ACHN (cell line): Measurements from ENCODE around the gene NEMP1.

Source experiments
- DNase-seq: peaks from one replicate; pipeline ENCODE4 v3.0.0-alpha.2; 2015
- in situ Hi-C: cut with HindIII; loops from 2 replicates; pipeline ENCODE4 v1.10.0; 2017; ENCODE audit warnings: low sequenced_read_pairs, low pct_ligation_motif_present, low pct_unique_long_range_greater_than_20kb

NEMP1 gene

DNA sequence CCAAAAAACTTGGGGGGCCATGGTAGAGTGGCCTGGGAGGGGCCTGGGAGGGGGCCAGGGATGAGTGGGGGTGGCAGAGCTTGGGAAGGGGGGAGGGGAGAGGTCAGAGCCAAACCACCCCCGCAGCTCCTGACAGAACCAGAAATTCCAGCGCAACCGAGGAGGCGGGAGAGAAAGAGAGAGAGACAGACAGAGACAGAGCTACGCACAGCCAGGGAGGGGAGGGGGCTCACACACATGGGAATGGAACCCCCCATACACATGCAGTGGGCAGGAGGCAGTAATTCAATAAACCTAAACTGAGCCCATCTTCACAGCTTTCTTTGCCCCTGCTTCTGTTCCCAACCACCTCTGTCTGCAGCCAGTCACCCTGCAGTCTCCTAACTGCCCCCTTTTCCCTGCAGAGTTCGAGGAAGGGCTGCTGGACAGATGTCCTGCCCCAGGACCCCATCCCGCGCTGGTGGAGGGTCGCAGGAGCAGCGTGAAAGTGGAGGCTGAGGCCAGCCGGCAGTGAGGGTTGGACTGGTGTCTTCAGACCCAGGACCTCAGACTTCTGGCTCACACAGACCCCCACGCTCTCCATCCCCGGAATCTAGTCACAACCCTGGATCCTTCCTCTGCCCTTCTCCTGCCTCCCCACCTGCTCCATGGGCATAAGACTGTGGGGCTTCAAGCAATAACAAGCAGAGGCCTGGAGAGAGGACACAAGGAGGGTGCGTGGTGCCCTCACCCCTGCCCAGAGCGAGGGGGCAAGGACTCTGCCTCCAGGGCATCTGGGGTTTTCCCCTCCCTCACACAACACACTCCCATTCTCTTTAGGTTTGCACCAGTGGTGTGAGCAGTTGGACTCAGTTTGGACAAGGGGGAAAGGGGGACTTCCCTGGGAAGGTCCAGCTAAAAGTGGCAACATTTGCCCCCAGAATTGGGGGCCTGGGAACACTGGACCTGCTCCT lies 15.9 kb upstream of the NEMP1 start:
- DNase-seq = no peak
- in situ Hi-C loops = no loop called here

DNA sequence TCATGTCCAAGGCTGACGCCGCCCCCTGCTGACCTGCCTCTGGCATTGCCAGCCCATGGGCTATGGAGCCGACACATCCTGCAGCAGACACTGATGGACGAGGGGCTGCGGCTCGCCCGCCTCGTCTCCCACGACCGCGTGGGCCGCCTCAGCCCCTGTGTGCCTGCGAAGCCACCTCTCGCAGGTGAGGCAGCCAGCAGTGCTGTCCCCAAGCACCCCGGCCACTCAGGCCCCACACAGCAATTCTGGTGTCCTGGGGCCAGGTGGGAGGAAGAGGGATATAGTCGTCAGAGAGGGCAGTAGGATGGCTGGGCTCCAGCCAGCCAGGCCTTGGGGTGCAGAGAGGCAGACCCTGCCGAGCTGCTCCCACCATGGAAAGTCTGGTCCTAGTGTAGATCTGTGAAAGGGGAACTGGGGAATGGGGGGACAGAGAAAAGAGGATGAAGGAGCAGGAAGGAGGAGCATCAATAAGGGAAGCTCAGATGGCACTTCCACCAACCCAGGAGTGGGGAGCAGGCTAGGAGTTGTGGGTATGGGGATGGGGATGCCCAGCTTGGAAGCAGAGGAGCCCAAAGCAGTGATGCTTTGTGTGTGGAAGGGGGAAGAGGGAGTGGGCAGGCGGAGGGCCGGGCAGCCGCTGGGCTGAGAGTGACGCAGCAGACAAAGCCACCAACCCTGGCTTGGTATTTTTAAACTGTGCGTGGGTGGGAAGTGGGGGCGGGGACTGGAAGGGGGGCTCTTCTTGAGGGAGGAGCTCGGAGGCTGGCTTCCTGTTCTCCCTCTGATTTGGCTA lies 15.0 kb upstream of the NEMP1 start:
- in situ Hi-C loops = no loop called here
- DNase-seq = peak; percentile 67

DNA sequence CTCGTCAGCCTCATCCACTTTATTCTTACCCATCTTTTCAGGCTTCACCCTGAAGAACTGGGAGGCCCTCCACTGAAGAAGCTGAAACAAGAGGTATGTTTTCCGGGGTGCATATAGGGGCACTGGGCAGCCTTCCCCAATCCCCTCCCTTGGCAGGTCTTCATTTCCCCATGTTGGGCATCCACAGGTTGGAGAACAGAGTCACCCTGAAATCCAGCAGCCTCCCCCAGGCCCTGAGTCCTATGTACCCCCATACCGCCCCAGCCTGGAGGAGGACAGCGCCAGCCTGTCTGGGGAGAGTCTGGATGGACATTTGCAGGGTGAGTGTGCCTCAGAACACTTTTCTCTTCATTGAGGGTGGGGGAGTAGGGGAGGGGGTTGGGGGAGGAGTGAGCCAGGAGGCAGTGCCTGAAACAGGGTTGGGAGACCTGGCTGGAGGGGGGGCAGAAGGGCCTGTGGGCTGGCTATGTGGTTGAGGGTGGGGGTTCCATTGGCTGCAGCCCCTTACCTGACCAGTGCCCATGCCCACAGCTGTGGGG lies 14.4 kb upstream of the NEMP1 start:
- in situ Hi-C loops = no loop called here
- DNase-seq = no peak

DNA sequence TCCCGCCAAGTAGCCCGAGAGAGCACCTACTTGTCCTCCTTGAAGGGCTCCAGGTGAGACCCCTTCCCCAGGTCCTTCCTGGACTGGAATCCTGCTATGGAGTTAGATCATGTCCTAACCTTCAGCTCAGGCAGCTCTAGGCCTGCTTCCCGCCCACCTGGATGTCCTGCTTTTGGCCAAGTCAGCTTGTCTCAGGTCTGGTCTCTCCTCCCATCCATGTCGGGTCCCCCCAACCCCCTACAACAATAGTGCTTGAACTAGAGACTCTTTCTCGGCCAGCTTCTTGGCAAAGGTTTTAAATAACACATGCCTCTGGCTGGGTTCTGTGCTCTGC lies 13.9 kb upstream of the NEMP1 start:
- in situ Hi-C loops = no loop called here

DNA sequence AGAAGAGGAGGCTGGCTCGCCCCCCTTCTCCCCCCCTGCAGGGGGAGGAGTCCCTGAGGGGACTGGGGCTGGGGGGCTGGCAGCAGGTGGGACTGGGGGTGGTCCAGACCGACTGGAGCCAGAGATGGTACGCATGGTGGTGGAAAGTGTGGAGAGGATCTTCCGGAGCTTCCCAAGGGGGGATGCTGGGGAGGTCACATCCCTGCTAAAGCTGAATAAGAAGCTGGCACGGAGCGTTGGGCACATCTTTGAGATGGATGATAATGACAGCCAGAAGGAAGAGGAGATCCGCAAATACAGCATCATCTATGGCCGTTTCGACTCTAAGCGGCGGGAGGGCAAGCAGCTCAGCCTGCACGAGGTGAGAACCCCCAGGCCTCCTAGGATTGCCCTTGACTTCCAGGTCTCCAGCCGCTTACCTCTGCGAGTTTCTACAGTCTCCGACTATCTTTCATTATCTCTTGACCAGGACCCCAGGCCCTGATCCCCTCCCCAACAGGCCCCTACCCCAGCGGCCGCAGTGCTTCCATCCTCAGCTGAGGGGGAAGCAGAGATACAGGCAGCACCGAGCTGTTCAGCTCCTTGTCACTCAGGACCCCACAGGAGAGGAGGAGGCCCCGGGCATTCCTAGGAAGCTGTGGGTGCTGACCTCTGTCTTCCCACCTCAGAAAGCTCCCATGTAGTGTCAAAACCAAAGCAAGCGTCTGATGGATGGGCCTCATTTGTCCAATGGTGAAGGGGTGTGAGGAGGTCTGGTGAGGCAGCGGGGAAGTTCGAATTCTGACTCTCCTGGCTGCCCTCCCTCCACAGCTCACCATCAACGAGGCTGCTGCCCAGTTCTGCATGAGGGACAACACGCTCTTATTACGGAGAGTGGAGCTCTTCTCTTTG lies 13.3 kb upstream of the NEMP1 start:
- in situ Hi-C loops = no loop called here
- no peak for DNase-seq

More for the DNA sequence above, 13.9 kb upstream of the NEMP1 start:
- DNase-seq = no peak

DNA sequence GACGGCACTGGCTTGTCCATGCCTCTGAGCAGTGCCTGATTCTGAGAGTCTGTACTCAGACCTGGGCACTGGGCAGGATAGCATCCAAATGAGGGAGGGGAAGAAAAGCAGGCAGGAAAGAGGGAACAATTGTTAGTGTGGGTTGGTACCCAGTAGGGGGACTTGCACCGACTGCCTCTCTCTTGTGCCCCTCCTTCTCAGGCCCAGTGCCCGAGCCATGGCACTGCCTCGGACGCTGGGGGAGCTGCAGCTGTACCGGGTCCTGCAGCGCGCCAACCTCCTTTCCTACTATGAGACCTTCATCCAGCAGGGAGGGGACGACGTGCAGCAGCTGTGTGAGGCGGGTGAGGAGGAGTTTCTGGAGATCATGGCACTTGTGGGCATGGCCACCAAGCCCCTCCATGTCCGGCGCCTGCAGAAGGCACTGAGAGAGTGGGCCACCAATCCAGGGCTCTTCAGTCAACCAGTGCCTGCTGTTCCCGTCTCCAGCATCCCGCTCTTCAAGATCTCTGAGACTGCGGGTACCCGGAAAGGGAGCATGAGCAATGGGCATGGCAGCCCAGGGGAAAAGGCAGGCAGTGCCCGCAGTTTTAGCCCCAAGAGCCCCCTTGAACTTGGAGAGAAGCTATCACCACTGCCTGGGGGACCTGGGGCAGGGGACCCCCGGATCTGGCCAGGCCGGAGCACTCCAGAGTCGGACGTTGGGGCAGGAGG lies 12.5 kb upstream of the NEMP1 start:
- no peak for DNase-seq
- in situ Hi-C loops = no loop called here

DNA sequence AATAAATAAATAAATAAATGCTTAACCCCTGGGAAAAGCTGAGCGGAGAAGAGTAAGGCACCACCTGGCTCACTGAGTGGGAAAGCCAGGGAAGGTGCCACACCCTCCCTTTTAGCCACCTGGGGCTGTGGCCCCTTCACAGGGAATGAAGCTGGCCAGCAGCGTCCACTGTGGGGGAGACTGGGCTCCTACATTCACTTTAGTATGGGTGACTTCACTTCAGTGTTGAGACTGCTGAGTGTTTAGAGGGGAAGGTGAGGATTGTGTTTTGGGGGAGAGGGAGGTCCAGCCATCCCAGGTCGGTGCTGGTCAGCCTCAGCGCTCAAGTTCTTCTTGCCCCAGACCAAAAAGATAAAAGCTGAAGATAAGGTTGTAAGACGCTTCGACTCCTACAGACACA lies 11.9 kb upstream of the NEMP1 start:
- no peak for DNase-seq
- in situ Hi-C loops = no loop called here

DNA sequence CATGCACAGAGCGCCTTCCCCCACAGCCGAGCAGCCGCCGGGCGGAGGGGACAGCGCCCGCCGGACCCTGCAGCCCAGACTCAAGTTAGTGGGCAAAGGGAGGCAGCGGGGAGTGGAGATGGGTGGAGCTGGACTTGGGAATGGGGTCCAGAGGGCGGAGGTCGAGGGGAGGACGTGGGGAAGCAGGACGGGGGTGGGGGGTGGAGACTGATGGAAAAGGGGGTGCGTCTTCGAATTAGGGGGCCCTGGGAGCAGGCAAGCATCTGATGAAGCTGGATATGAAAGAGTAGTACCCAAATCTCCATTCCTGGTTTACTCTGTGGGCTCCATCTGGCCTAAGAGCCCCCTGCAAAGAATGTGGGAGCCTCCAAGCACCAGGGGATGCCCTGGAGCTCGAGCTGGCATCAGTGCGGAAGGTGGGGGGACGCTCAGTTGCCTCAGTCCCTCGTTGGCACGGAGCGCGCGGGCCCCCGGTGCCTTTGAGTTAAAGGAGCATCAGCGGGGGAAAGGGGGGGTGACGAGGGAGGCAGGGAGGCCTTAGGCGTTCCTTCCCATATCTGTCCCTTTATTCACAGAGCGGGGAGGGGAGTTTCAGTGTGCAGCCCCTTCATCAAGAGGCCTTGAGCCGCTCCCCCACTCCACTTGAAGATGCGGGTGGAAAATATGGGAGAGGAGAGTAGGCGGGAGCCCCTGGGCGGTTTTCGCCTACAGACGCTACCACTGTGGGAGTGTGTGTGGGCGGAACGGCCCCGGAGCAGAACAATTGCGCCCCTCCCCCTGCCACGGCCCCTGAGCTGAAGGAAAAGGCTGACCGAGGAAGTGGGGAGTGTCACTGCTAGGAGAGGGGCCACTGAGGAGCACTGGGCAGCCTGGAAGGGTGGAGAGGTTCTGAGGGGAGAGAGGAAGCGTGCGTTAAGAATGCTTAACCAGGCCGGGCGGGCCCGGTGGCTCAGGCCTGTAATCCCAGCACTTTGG lies 11.0 kb upstream of the NEMP1 start:
- peak; percentile 75 for DNase-seq

DNA sequence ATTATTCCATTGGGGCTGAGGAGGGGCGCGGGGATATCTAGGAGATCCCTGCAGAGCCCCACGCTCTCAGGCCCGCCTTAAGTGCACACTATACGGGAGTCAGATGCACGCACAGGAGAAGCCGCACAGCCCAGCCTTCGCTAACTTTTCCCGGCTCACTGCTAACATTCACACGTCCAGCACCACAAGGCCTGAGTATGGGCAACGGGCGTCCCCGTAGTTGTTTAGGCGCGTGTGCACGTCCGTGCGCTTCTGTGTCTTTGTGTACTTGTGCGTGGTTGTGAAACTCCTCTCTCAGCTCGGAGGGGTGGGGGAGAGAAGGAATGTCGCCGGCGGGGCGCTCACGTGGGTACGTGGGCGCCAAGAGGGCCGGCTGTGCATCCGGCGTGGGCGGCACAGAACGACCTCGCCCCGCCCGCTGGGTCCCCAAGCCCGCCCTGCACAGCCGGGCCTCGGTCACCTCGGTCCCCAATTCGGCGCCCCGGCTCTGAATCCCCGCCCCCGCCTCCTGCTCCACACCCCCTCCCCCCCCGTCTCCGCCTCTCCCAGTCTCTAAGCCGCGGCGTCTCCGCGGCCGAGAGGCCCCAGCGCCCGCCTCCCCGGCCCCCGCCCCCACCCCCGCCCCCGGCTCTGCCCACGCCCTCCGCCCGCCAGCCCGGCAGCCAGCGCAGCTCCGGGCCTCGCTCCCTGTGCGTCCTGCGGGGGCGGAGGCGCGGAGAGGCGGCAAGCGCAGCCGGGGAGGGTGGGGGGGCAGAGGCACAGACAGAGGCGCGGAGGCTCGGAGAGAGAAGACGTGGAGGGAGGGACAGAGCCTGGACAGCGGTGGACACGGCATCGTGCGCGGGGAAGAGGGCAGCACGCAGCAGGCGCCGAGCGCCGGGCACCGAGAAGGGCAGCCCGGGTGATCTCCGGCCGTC lies 10.0 kb upstream of the NEMP1 start, which contains the start of gene NAB2:
NAB2 (plus strand) TSS at position 761 of the 917 bp plus-strand sequence. CDS start 158 bp downstream, outside the sequence.
- DNase-seq = peak; percentile 93
- in situ Hi-C loops = no loop called here

More for the DNA sequence above, 11.0 kb upstream of the NEMP1 start:
- in situ Hi-C loops = no loop called here

DNA sequence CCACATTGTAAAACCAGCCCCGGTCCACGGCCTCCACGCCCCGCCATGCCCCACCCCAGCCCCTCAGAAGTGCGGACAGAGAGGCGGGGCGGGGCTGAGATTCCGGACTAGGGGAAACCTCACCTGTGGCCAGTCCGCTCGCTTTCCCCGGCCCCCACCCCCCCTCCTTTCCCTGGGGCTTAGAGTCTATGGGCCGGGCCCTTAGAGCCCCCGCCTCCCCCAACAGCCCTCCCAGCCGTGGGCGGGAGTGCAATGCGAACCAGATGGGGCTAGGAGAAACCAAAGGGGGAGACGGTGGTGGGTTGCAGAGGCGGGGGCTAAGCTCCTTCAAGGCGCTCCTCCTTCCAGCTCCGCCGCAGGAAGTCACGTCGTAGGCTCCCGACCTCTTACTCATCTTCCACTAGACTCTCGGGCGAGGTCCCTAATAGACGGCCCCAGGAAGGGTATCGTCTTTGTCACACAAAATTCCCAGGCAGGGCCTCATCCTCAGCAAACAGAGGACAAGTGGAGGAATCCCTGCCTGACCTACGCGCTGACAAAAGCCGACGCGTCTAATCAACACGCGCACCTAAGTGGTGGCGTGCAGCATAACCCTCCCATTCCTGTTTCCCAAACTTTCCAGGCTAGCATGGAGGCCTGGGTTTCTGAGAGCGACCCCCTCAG lies 9.2 kb upstream of the NEMP1 start:
- DNase-seq = peak; percentile 98
- in situ Hi-C loops = no loop called here

DNA sequence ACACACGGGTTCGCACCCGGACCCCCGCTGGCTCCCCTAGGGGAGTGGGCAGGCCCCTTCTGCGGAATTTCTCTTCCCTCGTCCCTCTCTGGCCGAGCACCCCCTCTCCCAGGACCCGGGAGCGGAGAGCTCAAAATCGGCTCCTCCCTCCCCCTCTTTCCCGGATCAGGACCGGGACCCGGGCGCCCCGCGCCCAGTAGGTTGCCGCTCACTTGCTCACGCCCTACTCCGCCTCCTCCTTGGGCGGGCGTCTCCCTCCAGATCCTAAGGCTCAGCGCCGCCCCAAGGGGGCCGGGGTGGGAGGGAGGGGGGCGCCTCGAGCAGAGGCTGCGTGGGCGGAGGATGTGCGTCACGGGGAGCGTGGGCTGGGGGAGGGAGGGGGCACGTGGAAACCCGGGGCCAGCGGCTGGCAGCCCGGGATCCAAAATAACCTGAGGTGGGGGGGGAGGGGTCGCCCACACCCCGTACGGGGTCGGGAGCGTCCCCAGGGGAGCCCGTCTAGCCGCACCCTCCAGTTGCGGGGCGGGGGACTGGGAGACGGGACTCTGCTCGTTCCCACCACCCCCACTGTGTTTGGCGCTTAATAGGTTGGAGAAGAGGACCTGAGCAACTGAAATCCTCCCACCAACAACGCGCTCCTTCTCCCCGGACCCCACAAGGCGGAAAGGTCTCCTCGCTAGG lies 8.6 kb upstream of the NEMP1 start:
- DNase-seq = peak; percentile 94
- in situ Hi-C loops = no loop called here

DNA sequence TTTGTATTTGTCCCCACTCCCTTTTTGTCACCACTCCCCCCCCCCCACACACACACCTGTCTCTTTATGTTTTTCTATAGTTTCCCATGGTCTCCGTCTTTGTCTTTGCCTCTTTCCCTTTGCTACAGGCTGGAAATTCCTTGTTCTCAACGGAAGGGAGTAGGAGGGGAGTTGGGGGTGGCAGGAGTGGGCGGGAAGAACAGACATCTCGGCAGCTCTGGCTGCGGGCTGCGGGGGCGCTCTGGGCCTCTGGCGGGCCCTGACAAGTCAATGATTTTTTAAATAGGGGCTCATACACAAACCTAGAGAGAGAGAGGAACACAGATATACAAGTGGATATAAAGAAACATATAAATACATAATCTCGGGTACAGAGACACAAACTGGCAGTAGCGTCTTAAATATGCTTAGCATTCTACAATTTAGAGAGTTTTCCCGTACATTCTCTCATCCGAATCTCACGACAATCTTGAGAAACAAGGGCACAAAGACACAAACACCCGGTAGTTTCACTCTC lies 8.0 kb upstream of the NEMP1 start:
- peak; percentile 89 for DNase-seq
- in situ Hi-C loops = no loop called here

DNA sequence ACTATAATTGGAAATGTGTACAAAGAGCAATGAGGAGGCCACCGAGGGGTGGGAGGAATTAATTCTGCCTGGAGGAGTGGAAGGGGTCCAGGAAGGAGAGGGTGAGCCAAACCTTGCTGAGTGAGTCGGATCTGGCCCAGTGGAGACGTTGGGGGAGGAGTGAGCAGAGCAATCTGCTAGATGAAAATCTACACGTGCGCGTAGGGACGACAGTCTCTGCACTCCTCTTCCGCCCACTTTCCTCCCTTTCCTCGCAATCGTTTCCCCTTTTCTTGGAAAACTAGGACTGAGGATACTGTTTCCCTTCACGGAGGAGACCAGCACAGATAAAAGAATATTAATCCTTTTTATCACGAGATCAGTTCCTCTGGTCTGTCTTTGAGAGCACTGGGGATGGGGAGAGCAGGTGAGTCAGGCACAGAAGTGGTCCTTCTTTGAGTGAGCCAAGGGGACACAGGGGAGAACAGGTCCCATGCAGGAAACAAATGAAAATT lies 7.5 kb upstream of the NEMP1 start:
- DNase-seq = no peak

DNA sequence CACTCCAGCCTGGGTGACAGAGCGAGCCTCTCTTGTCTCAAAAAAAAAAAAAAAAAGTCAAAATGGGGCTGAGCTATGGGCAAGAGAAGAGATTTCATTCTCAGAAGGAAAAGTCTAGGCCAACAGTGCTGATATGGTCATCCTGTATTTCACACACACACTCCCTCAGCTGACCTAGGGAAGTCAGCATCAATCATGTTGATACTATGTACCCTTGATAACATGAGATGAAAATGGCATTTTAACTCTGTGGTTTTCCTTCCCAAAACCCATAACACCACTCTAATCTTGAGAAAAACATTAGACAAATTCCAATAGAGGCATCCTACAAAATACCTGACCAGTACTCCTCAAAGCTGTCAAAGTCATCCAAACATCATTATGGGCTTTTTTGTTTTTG lies 2.3 kb upstream of the NEMP1 start:
- in situ Hi-C loops = no loop called here

More for the DNA sequence above, 7.5 kb upstream of the NEMP1 start:
- in situ Hi-C loops = no loop called here

More for the DNA sequence above, 2.3 kb upstream of the NEMP1 start:
- no peak for DNase-seq
